Measurements from ENCODE around the gene COL18A1.
"Not testable (repeated sequence)": the region's sequence is repeated elsewhere in the genome, so short reads cannot be mapped to it uniquely, and the experiment has no call there.

DNA sequence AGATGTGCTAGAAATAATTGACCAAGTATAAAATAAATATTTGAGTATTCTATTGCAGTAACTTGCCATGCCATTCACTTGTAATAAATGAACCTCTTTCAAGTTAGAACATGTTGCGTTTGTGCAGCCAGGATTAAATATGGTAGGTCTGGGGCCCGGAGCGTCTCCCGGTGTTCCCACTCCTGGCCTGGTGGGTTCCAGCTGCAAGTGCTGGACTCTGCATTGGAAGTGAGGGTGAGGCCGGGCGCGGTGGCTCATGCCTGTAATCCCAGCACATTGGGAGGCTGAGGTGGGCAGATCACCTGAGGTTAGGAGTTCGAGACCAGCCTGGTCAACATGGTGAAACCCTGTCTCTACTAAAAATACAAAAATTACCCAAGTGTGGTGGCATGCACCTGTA is 156.3 kb downstream of the COL18A1 start:
- TF ChIP-seq CTCF, POLR2A, EP300, POLR2AphosphoS5 (IDR thresholded peaks at IDR 0.05): not testable (repeated sequence)

All from sigmoid colon (tissue), 4 donors.